Measurements from ENCODE around the gene DAPK1.

DNA sequence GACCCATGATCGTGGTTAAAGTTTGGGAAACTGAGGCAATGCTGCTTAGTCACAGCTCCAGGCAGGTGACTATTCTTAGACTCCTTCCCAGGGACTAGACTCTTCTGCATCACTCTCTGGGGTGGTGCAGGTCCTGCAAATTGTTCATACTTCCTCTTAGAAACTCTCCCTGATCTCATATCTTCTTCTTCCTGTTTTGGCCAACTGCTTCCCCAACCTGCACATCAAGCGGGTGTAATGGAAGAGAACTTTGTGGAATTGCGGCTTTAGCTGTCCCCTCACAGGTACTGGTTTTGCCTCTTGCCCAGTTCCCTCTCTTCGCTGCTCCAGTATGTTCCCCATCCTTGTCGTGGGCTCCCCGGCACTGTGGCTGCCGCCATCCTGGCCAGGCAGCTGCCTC lies 116.7 kb downstream of the DAPK1 start:
- TF ChIP-seq ISL1 (CRISPR knock-in tag; IDR thresholded peaks at IDR 0.05) (no peak), ZFP30 (CRISPR knock-in tag; IDR thresholded peaks at IDR 0.05) (no peak), GLIS3 (CRISPR knock-in tag; IDR thresholded peaks at IDR 0.05) (no peak)
- TF ChIP-seq, protein P1, sequence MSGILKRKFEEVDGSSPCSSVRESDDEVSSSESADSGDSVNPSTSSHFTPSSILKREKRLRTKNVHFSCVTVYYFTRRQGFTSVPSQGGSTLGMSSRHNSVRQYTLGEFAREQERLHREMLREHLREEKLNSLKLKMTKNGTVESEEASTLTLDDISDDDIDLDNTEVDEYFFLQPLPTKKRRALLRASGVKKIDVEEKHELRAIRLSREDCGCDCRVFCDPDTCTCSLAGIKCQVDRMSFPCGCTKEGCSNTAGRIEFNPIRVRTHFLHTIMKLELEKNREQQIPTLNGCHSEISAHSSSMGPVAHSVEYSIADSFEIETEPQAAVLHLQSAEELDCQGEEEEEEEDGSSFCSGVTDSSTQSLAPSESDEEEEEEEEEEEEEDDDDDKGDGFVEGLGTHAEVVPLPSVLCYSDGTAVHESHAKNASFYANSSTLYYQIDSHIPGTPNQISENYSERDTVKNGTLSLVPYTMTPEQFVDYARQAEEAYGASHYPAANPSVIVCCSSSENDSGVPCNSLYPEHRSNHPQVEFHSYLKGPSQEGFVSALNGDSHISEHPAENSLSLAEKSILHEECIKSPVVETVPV (CRISPR knock-in tag; IDR thresholded peaks at IDR 0.05): no peak

Measured in SK-N-SH treated with all-trans-retinoic acid at 6 μM for 48 hours (cell line).